HG03095 (cell line): ENCODE results near the gene BATF.

Experiments used
- ATAC-seq: cut with Tn5 transposase; IDR thresholded peaks from one replicate; pipeline ENCODE4 v1.9.1; 2021; ENCODE audit warnings: moderate library complexity; ENCODE audit not compliant: unreplicated experiment

The BATF gene

GRCh38 chr14:75591987-75592575, 69.8 kb downstream of the BATF start:
- ATAC-seq, result no peak

- no peak for ATAC-seq
Measured at GRCh38 chr14:75595226-75595625, 73.0 kb downstream of the BATF start.
